ENCODE measurements around the gene RARG.

DNA sequence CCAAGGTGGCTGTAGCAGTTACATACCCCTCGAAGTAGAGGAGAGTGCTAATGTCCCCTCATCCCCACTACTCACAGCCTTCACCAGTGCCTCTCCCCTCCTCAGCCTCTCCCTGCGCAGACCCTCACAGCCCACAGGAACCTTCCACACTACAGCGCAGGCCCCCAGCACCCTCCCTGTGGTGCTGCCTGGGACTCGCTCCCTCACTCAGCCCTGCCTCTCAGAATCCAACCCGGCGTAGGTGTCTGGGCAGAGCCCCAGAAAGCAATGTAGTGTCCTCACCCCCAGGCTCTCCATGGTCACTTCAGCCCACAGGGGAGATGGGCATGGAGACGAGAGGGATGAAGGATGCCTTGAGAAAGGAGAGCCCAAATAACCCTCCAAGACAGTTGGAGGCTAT, 62.4 kb downstream of the RARG start:
- TF ChIP-seq, protein P1, sequence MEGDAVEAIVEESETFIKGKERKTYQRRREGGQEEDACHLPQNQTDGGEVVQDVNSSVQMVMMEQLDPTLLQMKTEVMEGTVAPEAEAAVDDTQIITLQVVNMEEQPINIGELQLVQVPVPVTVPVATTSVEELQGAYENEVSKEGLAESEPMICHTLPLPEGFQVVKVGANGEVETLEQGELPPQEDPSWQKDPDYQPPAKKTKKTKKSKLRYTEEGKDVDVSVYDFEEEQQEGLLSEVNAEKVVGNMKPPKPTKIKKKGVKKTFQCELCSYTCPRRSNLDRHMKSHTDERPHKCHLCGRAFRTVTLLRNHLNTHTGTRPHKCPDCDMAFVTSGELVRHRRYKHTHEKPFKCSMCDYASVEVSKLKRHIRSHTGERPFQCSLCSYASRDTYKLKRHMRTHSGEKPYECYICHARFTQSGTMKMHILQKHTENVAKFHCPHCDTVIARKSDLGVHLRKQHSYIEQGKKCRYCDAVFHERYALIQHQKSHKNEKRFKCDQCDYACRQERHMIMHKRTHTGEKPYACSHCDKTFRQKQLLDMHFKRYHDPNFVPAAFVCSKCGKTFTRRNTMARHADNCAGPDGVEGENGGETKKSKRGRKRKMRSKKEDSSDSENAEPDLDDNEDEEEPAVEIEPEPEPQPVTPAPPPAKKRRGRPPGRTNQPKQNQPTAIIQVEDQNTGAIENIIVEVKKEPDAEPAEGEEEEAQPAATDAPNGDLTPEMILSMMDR (optimal IDR thresholded peaks at IDR 0.05 in 1 of 3, IDR thresholded peaks at IDR 0.05 in 1 of 3, conservative IDR thresholded peaks at IDR 0.05 in 1 of 3; ENCODE audit: extremely low read depth in 1 of 3, insufficient read depth in 2 of 3, low read length in 3 of 3) = no peak
- TF ChIP-seq EZH2 (IDR thresholded peaks at IDR 0.05; ENCODE audit: low read length) = no peak
